Immature natural killer cell (primary cell): ENCODE data around the gene HCN2. TPM values are rescaled to one million over a fixed set of nuclear protein-coding genes. Genes with fewer than 3 reads are reported as not detected.
"Not testable (repeated sequence)": the region's sequence is repeated elsewhere in the genome, so short reads cannot be mapped to it uniquely, and the experiment has no call there.

ENCODE experiments used
- DNase-seq, 3 donors: peaks; one replicate each; pipeline ENCODE4 v3.0.0; 2022; ENCODE audit warnings: mixed read lengths in 1 of 3
- H3K27ac Mint-ChIP-seq, 6 donors: one replicate each; pipeline ENCODE4 v1.8.0; 2020; ENCODE audit warnings: mixed read lengths in 6 of 6, mild to moderate bottlenecking in 5 of 6, inconsistent platforms in 4 of 6, moderate library complexity in 3 of 6
- H3K27me3 Mint-ChIP-seq, 3 donors: one replicate each; pipeline ENCODE4 v1.8.0; 2020 to 2021; ENCODE audit warnings: low read depth in 3 of 3, mild to moderate bottlenecking in 3 of 3, mixed read lengths in 3 of 3, moderate library complexity in 3 of 3, inconsistent platforms in 1 of 3
- H3K36me3 Mint-ChIP-seq, 3 donors: one replicate each; pipeline ENCODE4 v1.8.0; 2020; ENCODE audit warnings: mixed read lengths in 3 of 3, inconsistent platforms in 2 of 3, mild to moderate bottlenecking in 2 of 3
- H3K4me1 Mint-ChIP-seq, 2 donors: one replicate each; pipeline ENCODE4 v1.8.0; 2020; ENCODE audit warnings: inconsistent platforms in 2 of 2, mild to moderate bottlenecking in 2 of 2, mixed read lengths in 2 of 2, moderate library complexity in 1 of 2
- H3K4me3 Mint-ChIP-seq, 5 donors: one replicate each; pipeline ENCODE4 v1.8.0; 2020; ENCODE audit warnings: mild to moderate bottlenecking in 5 of 5, mixed read lengths in 5 of 5, inconsistent platforms in 3 of 5, moderate library complexity in 3 of 5
- H3K9me3 Mint-ChIP-seq, 6 donors: one replicate each; pipeline ENCODE4 v1.8.0; 2020; ENCODE audit warnings: mild to moderate bottlenecking in 6 of 6, mixed read lengths in 6 of 6, inconsistent platforms in 4 of 6, moderate library complexity in 3 of 6
- polyA plus RNA-seq, 3 donors: library from polyadenylated mRNA; unstranded; fragments of 300-500 nt; fragmentation: Illumina TruSeq; gene quantifications; one replicate each; pipeline ENCODE4 v1.2.3, GENCODE V29; 2021

HCN2 gene
- polyA plus RNA-seq, 3 donors from 2014 or later: not detected

- H3K9me3 Mint-ChIP-seq, H3K4me3 Mint-ChIP-seq, H3K36me3 Mint-ChIP-seq, H3K4me1 Mint-ChIP-seq, DNase-seq, H3K27ac Mint-ChIP-seq: not testable (repeated sequence)
- H3K27me3 Mint-ChIP-seq: peaks cover 3 to 16% (median 5%) of the 10 kb centered on the region in 3 donors
Measured at GRCh38 chr19:585146-585545, 4.5 kb upstream of the HCN2 start.

DNA sequence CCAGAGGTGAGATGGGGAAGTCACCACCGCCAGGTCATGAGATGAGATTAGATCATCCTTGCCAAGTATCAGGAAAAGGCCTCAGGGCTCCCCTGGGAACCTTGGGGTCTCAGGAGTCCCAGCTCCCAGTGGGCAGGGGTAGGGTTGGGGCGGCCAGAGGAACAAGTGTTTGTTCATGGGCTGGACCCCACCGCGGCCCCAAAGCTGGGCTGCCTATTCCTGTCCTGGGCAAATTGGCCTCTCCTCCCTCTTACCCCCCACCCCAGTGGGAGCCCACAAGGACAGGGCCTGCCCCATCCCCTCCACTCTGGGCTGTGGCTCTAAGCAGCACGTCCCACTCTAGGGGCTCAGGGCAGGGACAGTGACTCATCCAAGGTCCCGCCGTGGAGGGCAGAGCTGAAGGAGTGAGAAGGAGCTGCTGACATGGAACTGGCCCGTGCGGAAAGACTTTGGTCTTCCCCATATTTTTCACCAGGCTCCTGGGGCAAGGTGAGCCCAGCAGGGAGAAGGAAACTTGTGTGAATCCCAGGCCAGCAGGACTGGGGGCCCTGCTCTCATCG, 4.0 kb upstream of the HCN2 start:
- Mint-ChIP-seq H3K27ac (no peak overlapping the region), H3K4me1 (peaks cover 0 to 7% of the 10 kb centered on the region in 2 donors), H3K27me3 (peaks cover 3 to 16% (median 5%) of the 10 kb centered on the region in 3 donors), H3K9me3 (no peaks in the 10 kb centered on the region), H3K4me3 (no peak overlapping the region), H3K36me3 (no peaks in the 10 kb centered on the region)
- DNase-seq: no peak

- Mint-ChIP-seq H3K27me3 (peaks cover 3 to 17% (median 10%) of the 10 kb centered on the region in 3 donors), H3K4me1 (peaks cover 0 to 9% of the 10 kb centered on the region in 2 donors), H3K36me3 (no peaks in the 10 kb centered on the region), H3K4me3 (peak overlapping the region in 2 of 5 donors; percentile 6 to 56), H3K9me3 (no peaks in the 10 kb centered on the region), H3K27ac (no peak overlapping the region)
- peak; percentile 50 to 55 (median 50) for DNase-seq
Measured at GRCh38 chr19:588093-588740, 1.5 kb upstream of the HCN2 start.

DNA sequence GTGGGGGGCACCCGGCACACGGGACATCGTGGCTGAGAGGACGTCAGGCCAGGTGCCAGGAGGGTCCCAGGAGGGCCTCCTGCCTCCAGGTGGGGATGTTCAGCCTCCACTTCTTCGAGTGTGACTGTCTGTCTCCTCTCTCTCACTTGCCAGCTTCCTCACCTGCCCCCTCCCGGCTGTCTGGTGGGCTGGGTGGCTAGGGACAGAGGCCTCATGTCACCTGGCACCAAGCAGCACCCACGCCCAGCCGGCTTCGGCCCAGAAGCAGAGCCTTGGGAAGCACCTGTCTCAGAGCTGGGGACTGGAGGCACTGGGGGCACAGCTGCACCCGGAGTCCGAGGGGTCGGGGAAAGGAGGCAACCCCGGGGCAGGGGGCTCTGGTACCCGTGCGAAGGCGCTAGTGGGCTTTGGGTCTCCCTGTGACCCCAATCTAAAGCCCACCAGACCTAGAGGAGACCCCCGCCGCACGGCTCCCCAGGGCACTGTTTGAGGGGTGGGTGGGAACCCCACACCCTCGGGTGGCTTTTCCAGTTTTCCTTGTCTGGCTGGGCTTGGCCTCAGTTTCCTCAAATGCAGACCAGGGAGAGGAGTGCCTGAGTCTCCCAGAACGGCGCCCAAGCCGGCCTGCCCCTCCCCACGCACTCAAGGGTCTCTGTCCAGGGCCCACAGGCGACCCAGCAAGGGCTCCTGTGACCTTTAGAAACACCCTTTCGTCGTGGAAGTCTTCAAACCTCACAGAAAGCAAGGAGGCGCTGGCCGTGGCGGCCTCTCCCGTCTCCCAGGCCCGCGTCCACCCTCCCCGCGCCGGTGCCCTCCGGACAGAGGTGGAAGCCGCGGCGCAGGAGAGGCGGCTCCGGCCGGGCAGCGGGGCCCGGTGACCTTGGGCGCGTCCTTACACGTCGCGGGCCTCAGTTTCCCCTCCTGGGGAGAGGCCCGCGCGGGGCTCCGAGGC, 664 bp upstream of the HCN2 start:
- Mint-ChIP-seq H3K4me1 (peaks cover 0 to 6% of the 10 kb centered on the region in 2 donors), H3K27me3 (peaks cover 3 to 17% (median 13%) of the 10 kb centered on the region in 3 donors), H3K4me3 (peak overlapping the region; percentile 27 to 61 (median 54)), H3K9me3 (no peaks in the 10 kb centered on the region), H3K36me3 (no peaks in the 10 kb centered on the region), H3K27ac (no peak overlapping the region)
- no peak for DNase-seq

- no peak for DNase-seq
- no peaks in the 10 kb centered on the region for H3K9me3 Mint-ChIP-seq
- H3K4me3 Mint-ChIP-seq: peak overlapping the region in 2 of 5 donors; percentile 55 to 56
- peaks cover 0 to 5% of the 10 kb centered on the region in 2 donors for H3K4me1 Mint-ChIP-seq
- H3K27me3 Mint-ChIP-seq: peaks cover 2 to 16% (median 13%) of the 10 kb centered on the region in 3 donors
- H3K27ac Mint-ChIP-seq: no peak overlapping the region
- H3K36me3 Mint-ChIP-seq: no peaks in the 10 kb centered on the region
Measured at GRCh38 chr19:590396-590745, 690 bp downstream of the HCN2 start.

DNA sequence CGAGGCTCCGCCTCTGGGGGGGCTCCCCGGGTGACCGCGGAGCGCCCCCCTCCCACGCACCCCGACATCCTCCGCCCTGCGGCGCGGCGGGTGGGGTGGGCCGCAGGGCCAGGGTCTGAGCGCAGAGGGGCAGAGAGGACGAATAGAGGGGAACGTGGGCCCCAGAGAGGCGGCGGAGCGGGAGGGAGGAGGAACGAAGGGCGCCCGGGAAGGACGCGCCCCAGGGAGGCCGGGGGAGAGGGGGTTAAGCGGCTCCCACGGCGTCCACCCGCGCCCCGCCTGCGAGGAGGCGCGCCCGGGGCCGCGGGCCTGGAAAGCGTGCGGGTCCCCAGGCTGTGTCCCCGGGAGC, 1.0 kb downstream of the HCN2 start:
- H3K4me3 Mint-ChIP-seq: no peak overlapping the region
- H3K27me3 Mint-ChIP-seq: peaks cover 2 to 15% (median 13%) of the 10 kb centered on the region in 3 donors
- H3K9me3 Mint-ChIP-seq: no peaks in the 10 kb centered on the region
- H3K27ac Mint-ChIP-seq: no peak overlapping the region
- no peaks in the 10 kb centered on the region for H3K36me3 Mint-ChIP-seq
- DNase-seq: no peak
- H3K4me1 Mint-ChIP-seq: peaks cover 0 to 5% of the 10 kb centered on the region in 2 donors

DNA sequence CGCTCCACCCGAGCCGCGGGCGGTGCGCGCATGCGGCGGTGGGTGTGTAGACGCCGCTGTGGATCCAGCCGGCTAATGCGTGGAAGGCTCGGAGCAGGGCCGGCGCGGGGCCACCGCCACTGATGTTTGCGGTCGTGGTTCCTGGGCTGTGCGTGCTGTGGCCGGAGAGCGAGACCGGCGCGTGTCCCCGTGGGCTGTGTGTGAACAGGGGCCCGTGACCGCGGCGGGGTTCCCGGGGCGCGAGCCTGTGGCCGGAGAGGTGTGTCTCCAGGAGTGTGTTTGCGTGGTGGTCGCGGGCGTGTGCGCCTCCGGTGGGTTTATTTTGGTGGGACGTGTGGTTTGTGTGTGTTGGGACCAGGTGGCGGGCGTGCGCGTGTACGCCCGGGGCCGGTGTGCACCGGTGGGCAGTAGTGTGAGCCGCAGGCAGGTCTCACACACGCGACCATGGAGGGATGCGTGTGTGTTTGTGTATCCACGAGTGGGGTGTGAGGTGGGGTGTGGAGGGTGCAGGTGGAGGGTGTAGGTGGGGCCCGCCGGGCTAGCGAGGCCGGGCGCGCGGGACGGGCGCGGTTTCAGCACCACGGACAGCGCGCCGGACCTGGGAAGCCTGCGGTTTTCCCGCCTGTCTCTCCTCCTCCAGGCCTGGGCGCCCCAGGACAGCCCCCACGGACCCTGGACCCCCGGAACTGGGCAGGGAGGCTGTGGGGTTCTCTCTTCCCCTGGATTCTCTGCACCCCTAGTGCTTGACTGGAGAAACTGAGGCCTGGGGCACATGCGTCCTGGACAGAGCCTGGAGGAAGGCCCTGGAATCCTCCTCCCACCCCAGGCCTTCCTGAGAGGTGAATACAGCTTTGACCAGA, 1.6 kb downstream of the HCN2 start:
- no peaks in the 10 kb centered on the region for H3K9me3 Mint-ChIP-seq
- peaks cover 2 to 14% (median 11%) of the 10 kb centered on the region in 3 donors for H3K27me3 Mint-ChIP-seq
- no peaks in the 10 kb centered on the region for H3K36me3 Mint-ChIP-seq
- H3K4me3 Mint-ChIP-seq: peak overlapping the region in 3 of 5 donors; percentile 21 to 63 (median 27)
- no peak overlapping the region for H3K27ac Mint-ChIP-seq
- no peak for DNase-seq
- peaks cover 0 to 5% of the 10 kb centered on the region in 2 donors for H3K4me1 Mint-ChIP-seq

DNA sequence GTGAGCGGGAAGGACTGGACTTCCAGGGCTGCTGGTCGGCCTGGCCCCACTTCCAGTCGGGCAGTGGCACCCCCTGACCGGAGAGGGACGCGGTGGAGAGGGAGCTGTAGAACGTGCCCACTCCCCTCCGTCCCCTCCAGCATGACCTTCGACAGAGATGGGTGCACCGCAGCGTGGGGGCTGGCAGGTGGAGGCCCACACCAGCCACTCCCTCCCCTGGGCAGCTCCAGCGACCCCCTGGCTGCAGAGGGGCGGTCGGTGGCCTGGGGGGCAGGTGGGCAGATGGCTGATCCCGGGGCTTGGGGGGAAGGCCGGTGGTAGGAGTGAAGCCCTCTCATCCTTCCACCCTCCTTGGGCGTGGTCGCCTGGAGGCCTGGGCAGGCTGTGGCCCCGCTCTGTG, 2.4 kb downstream of the HCN2 start:
- H3K9me3 Mint-ChIP-seq: no peaks in the 10 kb centered on the region
- no peak for DNase-seq
- no peak overlapping the region for H3K4me3 Mint-ChIP-seq
- no peak overlapping the region for H3K27ac Mint-ChIP-seq
- peaks cover 2 to 14% (median 10%) of the 10 kb centered on the region in 3 donors for H3K27me3 Mint-ChIP-seq
- peaks cover 0 to 5% of the 10 kb centered on the region in 2 donors for H3K4me1 Mint-ChIP-seq
- H3K36me3 Mint-ChIP-seq: no peaks in the 10 kb centered on the region

GRCh38 chr19:593055-593454, 3.4 kb downstream of the HCN2 start:
- no peak overlapping the region for H3K27ac Mint-ChIP-seq
- peak overlapping the region in 1 of 5 donors; percentile 30 for H3K4me3 Mint-ChIP-seq

GRCh38 chr19:593505-593904, 3.8 kb downstream of the HCN2 start:
- Mint-ChIP-seq H3K4me1 (peaks cover 0 to 4% of the 10 kb centered on the region in 2 donors), H3K9me3 (no peaks in the 10 kb centered on the region), H3K36me3 (no peaks in the 10 kb centered on the region), H3K27me3 (peaks cover 2 to 10% (median 10%) of the 10 kb centered on the region in 3 donors), H3K27ac (no peak overlapping the region), H3K4me3 (no peak overlapping the region)
- no peak for DNase-seq

More at GRCh38 chr19:593055-593454, 3.4 kb downstream of the HCN2 start:
- no peaks in the 10 kb centered on the region for H3K36me3 Mint-ChIP-seq
- DNase-seq: no peak
- peaks cover 2 to 12% (median 10%) of the 10 kb centered on the region in 3 donors for H3K27me3 Mint-ChIP-seq
- peaks cover 0 to 5% of the 10 kb centered on the region in 2 donors for H3K4me1 Mint-ChIP-seq
- H3K9me3 Mint-ChIP-seq: no peaks in the 10 kb centered on the region

GRCh38 chr19:594265-594870, 4.7 kb downstream of the HCN2 start:
- Mint-ChIP-seq H3K36me3 (no peaks in the 10 kb centered on the region), H3K9me3 (no peaks in the 10 kb centered on the region), H3K4me3 (no peak overlapping the region), H3K4me1 (peaks cover 0 to 2% of the 10 kb centered on the region in 2 donors), H3K27ac (no peak overlapping the region), H3K27me3 (peaks cover 0 to 8% (median 3%) of the 10 kb centered on the region in 3 donors)
- no peak for DNase-seq

- Mint-ChIP-seq H3K36me3 (no peaks in the 10 kb centered on the region), H3K27me3 (peaks cover 0 to 8% (median 8%) of the 10 kb centered on the region in 3 donors)
- DNase-seq: no peak
Measured at GRCh38 chr19:595326-596262, 5.9 kb downstream of the HCN2 start.

More at GRCh38 chr19:595326-596262, 5.9 kb downstream of the HCN2 start:
- Mint-ChIP-seq H3K4me3 (no peak overlapping the region), H3K27ac (no peak overlapping the region), H3K4me1 (peaks cover 0 to 2% of the 10 kb centered on the region in 2 donors), H3K9me3 (no peaks in the 10 kb centered on the region)
